PC-9 (cell line): ENCODE results near the gene TDG. TPM values are rescaled to one million over a fixed set of nuclear protein-coding genes. Genes with fewer than 3 reads are reported as not detected.

Experiments used
- total RNA-seq: library from RNA; stranded (reverse); gene quantifications from 2 replicates; pipeline ENCODE4 v1.2.3, GENCODE V29; 2021

The TDG gene
- total RNA-seq, 1 experiment from 2014 or later, result 21.0 TPM

Other genes starting within 250 kb of the TDG start
- gene NT5DC3, start 124.6 kb upstream of the TDG start, total RNA-seq, result 11.5 and 13.2 TPM in 2 replicates
- gene HSP90B1, start 35.5 kb upstream of the TDG start, total RNA-seq, result 398 and 534 TPM in 2 replicates
- gene GLT8D2, start 84.3 kb downstream of the TDG start, total RNA-seq, result 0.31 and 1.2 TPM in 2 replicates
- 2.4 and 3.3 TPM in 2 replicates for gene HCFC2, start 98.7 kb downstream of the TDG start, total RNA-seq
- 30.6 and 36.7 TPM in 2 replicates for gene NFYB, start 172.3 kb downstream of the TDG start, total RNA-seq
- 1,205 and 1,250 TPM in 2 replicates for gene TXNRD1, start 249.9 kb downstream of the TDG start, total RNA-seq